HFF-Myc (cell line): Measurements from ENCODE around the gene MANSC1.
"Not testable (repeated sequence)": the region's sequence is repeated elsewhere in the genome, so short reads cannot be mapped to it uniquely, and the experiment has no call there.

Experiments
- DNase-seq: peaks from one replicate; pipeline ENCODE4 v3.0.0-alpha.2; 2011; ENCODE audit warnings: low read depth; ENCODE audit errors: extremely low read depth
- H3K4me3 ChIP-seq: replicated peaks from 2 replicates; pipeline ENCODE4 v1.5.1; 2011; ENCODE audit warnings: low read depth, mild to moderate bottlenecking, control low read depth, low read length
- CTCF ChIP-seq: IDR thresholded peaks from 2 replicates; pipeline ENCODE4 v1.5.1; 2012; ENCODE audit warnings: mild to moderate bottlenecking, low read depth, low read length, control low read depth; ENCODE audit errors: missing control alignments

MANSC1 gene

DNA sequence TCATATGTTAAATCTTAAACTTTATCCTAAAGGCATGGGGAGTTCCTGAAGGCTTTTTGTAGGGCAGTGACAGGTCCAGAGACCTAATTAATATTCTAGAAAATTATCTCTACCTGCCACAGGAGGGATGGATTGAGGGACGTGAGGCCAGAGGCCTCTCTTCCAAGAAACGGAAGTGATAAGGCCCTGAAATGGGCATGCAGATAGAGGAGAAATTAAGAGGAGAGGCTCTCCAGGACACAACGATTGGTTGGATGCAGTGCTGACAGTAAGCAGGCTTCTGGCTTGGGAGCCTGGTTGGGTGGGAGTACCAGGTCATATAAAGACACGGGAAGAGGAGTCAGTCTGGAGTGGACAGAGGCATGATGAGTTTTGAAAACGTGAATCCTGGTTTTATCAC lies 3.8 kb upstream of the MANSC1 start:
- no peak for TF ChIP-seq CTCF
- no peak overlapping the region for H3K4me3 ChIP-seq
- no peak for DNase-seq

GRCh38 chr12:12353276-12353675 lies 3.2 kb upstream of the MANSC1 start:
- DNase-seq: no peak
- TF ChIP-seq CTCF: no peak
- H3K4me3 ChIP-seq: no peak overlapping the region

- H3K4me3 ChIP-seq, DNase-seq: not testable (repeated sequence)
These were observed 1.6 kb upstream of the MANSC1 start for GRCh38 chr12:12351468-12352185.

GRCh38 chr12:12350868-12351463 lies 924 bp upstream of the MANSC1 start:
- DNase-seq: no peak
- no peak for TF ChIP-seq CTCF
- H3K4me3 ChIP-seq: no peak overlapping the region

DNA sequence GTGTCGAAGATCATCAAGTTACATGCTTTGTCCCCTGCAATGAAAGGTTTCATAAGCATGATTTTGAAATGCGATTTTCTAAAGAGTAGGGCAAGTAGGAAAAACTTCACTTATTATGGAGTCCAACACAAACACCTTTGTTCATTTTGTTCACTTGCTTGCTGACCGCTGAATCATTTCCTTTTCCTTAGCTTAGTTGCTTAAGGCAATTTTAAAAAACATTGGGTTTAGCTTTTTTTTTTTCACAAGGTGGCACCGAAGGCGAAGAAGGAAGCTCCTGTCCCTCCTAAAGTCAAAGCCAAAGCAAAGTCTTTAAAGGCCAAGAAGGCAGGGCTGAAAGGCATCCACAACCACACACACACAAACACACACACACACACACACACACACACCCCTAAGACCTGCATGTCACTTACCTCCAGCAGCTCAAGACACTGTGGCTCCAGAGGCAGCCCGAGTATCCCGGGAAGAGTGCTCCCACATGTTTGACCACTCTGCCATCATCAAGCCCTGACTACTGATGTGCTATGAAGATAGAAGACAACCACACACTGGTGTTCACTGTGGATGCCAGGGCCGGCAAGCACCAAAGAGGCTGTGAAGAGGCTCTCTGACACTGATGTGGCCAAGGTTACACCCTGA lies 11.4 kb downstream of the MANSC1 start:
- no peak for TF ChIP-seq CTCF
- H3K4me3 ChIP-seq: no peak overlapping the region
- DNase-seq: no peak

DNA sequence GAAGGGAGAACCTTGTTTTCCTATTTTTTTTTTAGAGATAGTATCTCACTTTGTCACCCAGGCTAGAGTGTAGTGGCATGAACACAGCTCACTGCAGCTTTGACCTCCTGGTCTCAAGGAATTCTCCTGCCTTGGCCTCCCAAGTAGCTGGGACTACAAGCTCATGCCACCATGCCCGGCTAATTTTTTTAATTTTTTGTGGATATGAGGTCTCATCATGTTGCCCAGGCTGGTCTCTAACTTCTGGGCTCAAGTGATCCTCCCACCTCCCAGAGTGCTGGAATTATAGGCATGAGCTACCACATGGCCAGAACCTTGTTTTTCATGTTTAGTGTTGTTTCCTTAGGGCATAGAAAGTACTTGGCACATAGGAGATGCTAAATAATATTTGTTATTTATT lies 13.5 kb downstream of the MANSC1 start:
- TF ChIP-seq CTCF: no peak
- DNase-seq: no peak
- H3K4me3 ChIP-seq: no peak overlapping the region

DNA sequence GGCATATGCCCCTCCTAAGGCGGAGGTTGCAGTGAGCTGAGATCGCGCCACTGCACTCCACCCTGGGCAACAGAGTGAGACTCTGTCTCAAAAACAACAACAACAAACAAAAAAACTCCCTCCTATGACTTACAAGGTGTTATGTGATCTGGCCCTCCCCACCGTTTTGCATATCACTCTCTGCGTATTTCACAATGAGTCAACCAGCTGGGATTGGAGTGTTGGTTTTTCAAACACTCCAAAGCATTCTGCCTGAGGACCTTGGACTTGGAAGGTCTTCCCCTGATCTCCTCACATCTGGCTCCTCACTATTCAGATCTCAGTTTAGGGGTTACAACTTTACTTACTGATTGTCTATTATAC lies 14.0 kb downstream of the MANSC1 start:
- no peak overlapping the region for H3K4me3 ChIP-seq
- no peak for TF ChIP-seq CTCF
- DNase-seq: no peak
